ENCODE data around the gene SYP.
A peak's percentile ranks its signal among the peaks of the same experiment; 100 is the strongest.

Gene SYP

GRCh38 chrX:49165901-49166881 is 33.8 kb downstream of the SYP start:
- H3K4me1 ChIP-seq (ENCODE audit: control insufficient read depth, insufficient read depth, low read length) = peaks cover 7% of the 10 kb centered on the region
- ChIA-PET CTCF (interaction anchor here (0.6 to 2.7 kb wide), 9 partner anchors 10 to 77 kb away, joined by 3 to 16 read pairs (median 5); no protein-coding TSS in a partner anchor), POLR2A (interaction anchor here (0.9 to 2.2 kb wide), 9 partner anchors 10 to 490 kb away, joined by 3 to 16 read pairs (median 6); partner anchors contain the start of genes PPP1R3F and TFE3)
- peak overlapping the region; percentile 77 for H3K27ac ChIP-seq (ENCODE audit: extremely low read depth, low read depth, low read length)
- H3K4me3 ChIP-seq (ENCODE audit: low read depth, low read length) = no peak overlapping the region
- H3K9me3 ChIP-seq (ENCODE audit: control insufficient read depth, insufficient read depth, low read depth, low read length) = no peaks in the 10 kb centered on the region
- H3K36me3 ChIP-seq (ENCODE audit: control insufficient read depth in 2 of 2, insufficient read depth in 1 of 2, low read length in 2 of 2) = no peaks in the 10 kb centered on the region
- peak; percentile 27; the same call in 1 of the 2 replicates for TF ChIP-seq ZBTB7A (tag by site-specific recombination; IDR thresholded peaks at IDR 0.05; ENCODE audit: low read depth)
- TF ChIP-seq ZNF785 (tag by site-specific recombination; IDR thresholded peaks at IDR 0.05) = no peak
- TF ChIP-seq ZIC2 (tag by site-specific recombination; IDR thresholded peaks at IDR 0.05) = peak; percentile 89
- TF ChIP-seq ZNF558 (tag by site-specific recombination; IDR thresholded peaks at IDR 0.05) = peak; percentile 20; the same call in 1 of the 2 replicates
- TF ChIP-seq ZNF394 (tag by site-specific recombination; IDR thresholded peaks at IDR 0.05; ENCODE audit: borderline replicate concordance) = peak; percentile 37; the same call in 1 of the 2 replicates
- peak; percentile 89; the same call in 1 of the 2 replicates for TF ChIP-seq ZFP37 (tag by site-specific recombination; IDR thresholded peaks at IDR 0.05)
- no peak for TF ChIP-seq ZNF433 (tag by site-specific recombination; IDR thresholded peaks at IDR 0.05; ENCODE audit: low read depth)
- TF ChIP-seq ZNF324 (tag by site-specific recombination; IDR thresholded peaks at IDR 0.05) = peak; percentile 92
- no peak for TF ChIP-seq ZNF548 (tag by site-specific recombination; IDR thresholded peaks at IDR 0.05)
- no peak for TF ChIP-seq ZNF23 (tag by site-specific recombination; IDR thresholded peaks at IDR 0.05; ENCODE audit: borderline replicate concordance)
- peak; percentile 50 for TF ChIP-seq ZNF561 (tag by site-specific recombination; IDR thresholded peaks at IDR 0.05; ENCODE audit: borderline replicate concordance)
- peak; percentile 85; the same call in 1 of the 2 replicates for TF ChIP-seq SP7 (tag by site-specific recombination; IDR thresholded peaks at IDR 0.05)
- TF ChIP-seq ZNF76 (tag by site-specific recombination; IDR thresholded peaks at IDR 0.05; ENCODE audit: borderline replicate concordance, low read depth) = peak; percentile 73; the same call in 1 of the 2 replicates
- no peak for TF ChIP-seq REPIN1 (tag by site-specific recombination; IDR thresholded peaks at IDR 0.05; ENCODE audit: low read depth)
- no peak for TF ChIP-seq ZNF221 (tag by site-specific recombination; IDR thresholded peaks at IDR 0.05; ENCODE audit: borderline replicate concordance)
- peak; percentile 85 for TF ChIP-seq ZNF629 (tag by site-specific recombination; IDR thresholded peaks at IDR 0.05)
- 0 out of 2 replicates have a peak, but pooled peaks have one; percentile 25 for TF ChIP-seq ZNF366 (tag by site-specific recombination; conservative IDR thresholded peaks at IDR 0.05)
- 0 out of 2 replicates have a peak, but pooled peaks have one; percentile 39 for TF ChIP-seq MZF1 (tag by site-specific recombination; IDR thresholded peaks at IDR 0.05; ENCODE audit: borderline replicate concordance)
- TF ChIP-seq PRDM10 (tag by site-specific recombination; IDR thresholded peaks at IDR 0.05) = peak; percentile 100
- TF ChIP-seq ZNF501 (tag by site-specific recombination; IDR thresholded peaks at IDR 0.05) = peak; percentile 77
- TF ChIP-seq ZNF112 (tag by site-specific recombination; IDR thresholded peaks at IDR 0.05) = no peak
- TF ChIP-seq, protein P1, sequence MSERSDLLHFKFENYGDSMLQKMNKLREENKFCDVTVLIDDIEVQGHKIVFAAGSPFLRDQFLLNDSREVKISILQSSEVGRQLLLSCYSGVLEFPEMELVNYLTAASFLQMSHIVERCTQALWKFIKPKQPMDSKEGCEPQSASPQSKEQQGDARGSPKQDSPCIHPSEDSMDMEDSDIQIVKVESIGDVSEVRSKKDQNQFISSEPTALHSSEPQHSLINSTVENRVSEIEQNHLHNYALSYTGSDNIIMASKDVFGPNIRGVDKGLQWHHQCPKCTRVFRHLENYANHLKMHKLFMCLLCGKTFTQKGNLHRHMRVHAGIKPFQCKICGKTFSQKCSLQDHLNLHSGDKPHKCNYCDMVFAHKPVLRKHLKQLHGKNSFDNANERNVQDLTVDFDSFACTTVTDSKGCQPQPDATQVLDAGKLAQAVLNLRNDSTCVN (tag by site-specific recombination; optimal IDR thresholded peaks at IDR 0.05) = peak; percentile 85
- TF ChIP-seq ZBTB10 (tag by site-specific recombination; IDR thresholded peaks at IDR 0.05) = peak; percentile 85
- no peak for TF ChIP-seq ZNF239 (tag by site-specific recombination; IDR thresholded peaks at IDR 0.05)
- 0 out of 2 replicates have a peak, but pooled peaks have one; percentile 55 for TF ChIP-seq ZSCAN5A (tag by site-specific recombination; IDR thresholded peaks at IDR 0.05)
